ENCODE data around the gene HDAC4.

HDAC4 gene

GRCh38 chr2:239153806-239154591, 246.8 kb downstream of the HDAC4 start:
- DNase-seq (ENCODE audit: low spot score), result no peak

- no peak for DNase-seq (ENCODE audit: low spot score)
These were observed 247.9 kb downstream of the HDAC4 start for GRCh38 chr2:239152916-239153305.

- DNase-seq (ENCODE audit: low spot score), result no peak
These were observed 248.4 kb downstream of the HDAC4 start for GRCh38 chr2:239152239-239152915.

GRCh38 chr2:239151201-239152131, 249.4 kb downstream of the HDAC4 start:
- DNase-seq (ENCODE audit: low spot score), result no peak

GRCh38 chr2:239150125-239151011, 250.5 kb downstream of the HDAC4 start:
- DNase-seq (ENCODE audit: low spot score), result peak; percentile 36

- no peak for DNase-seq (ENCODE audit: low spot score)
These were observed 251.3 kb downstream of the HDAC4 start for GRCh38 chr2:239149501-239149900.

GRCh38 chr2:239148495-239149200, 252.2 kb downstream of the HDAC4 start:
- no peak for DNase-seq (ENCODE audit: low spot score)

GRCh38 chr2:239147376-239147775, 253.4 kb downstream of the HDAC4 start:
- DNase-seq (ENCODE audit: low spot score), result no peak

- DNase-seq (ENCODE audit: low spot score), result no peak
These were observed 254.1 kb downstream of the HDAC4 start for GRCh38 chr2:239146741-239147181.

GRCh38 chr2:239146011-239146641, 254.7 kb downstream of the HDAC4 start:
- DNase-seq (ENCODE audit: low spot score), result no peak

- DNase-seq (ENCODE audit: low spot score), result no peak
These were observed 255.2 kb downstream of the HDAC4 start for GRCh38 chr2:239145601-239146000.

GRCh38 chr2:239145106-239145505, 255.7 kb downstream of the HDAC4 start:
- no peak for DNase-seq (ENCODE audit: low spot score)

GRCh38 chr2:239144713-239144999, 256.2 kb downstream of the HDAC4 start:
- DNase-seq (ENCODE audit: low spot score), result no peak

GRCh38 chr2:239143858-239144712, 256.7 kb downstream of the HDAC4 start:
- DNase-seq (ENCODE audit: low spot score), result peak; percentile 25

- DNase-seq (ENCODE audit: low spot score), result no peak
These were observed 258.0 kb downstream of the HDAC4 start for GRCh38 chr2:239142806-239143205.

GRCh38 chr2:239142296-239142695, 258.5 kb downstream of the HDAC4 start:
- DNase-seq (ENCODE audit: low spot score), result no peak

- no peak for DNase-seq (ENCODE audit: low spot score)
These were observed 259.6 kb downstream of the HDAC4 start for GRCh38 chr2:239141021-239141760.

- no peak for DNase-seq (ENCODE audit: low spot score)
These were observed 260.3 kb downstream of the HDAC4 start for GRCh38 chr2:239140346-239141020.

All from CD4-positive, alpha-beta T cell treated with Interleukin-15 for 4 hours (primary cell).